Sigmoid colon (tissue), 7 donors: ENCODE measurements around the gene ZKSCAN8. TPM values are rescaled to one million over a fixed set of nuclear protein-coding genes. Genes with fewer than 3 reads are reported as not detected.
A peak's percentile ranks its signal among the peaks of the same experiment; 100 is the strongest.

Experiments
- DNase-seq: peaks from one replicate; pipeline ENCODE4 v3.0.0-alpha.2; 2019
- H3K27ac ChIP-seq, 4 donors: fragments of 200-600 bp; sonication (generic); one replicate each; pipeline ENCODE4 v1.5.1; 2016 to 2019; ENCODE audit warnings: mild to moderate bottlenecking in 1 of 4
- H3K27me3 ChIP-seq, 3 donors: fragments of 200-600 bp; sonication (generic); one replicate each; pipeline ENCODE4 v1.5.1; 2019; ENCODE audit warnings: mild to moderate bottlenecking in 1 of 3
- H3K36me3 ChIP-seq, 4 donors: fragments of 200-600 bp; sonication (generic); one replicate each; pipeline ENCODE4 v1.5.1; 2016 to 2019
- H3K4me1 ChIP-seq, 4 donors: fragments of 200-600 bp; sonication (generic); one replicate each; pipeline ENCODE4 v1.5.1; 2017 to 2019
- H3K4me3 ChIP-seq, 4 donors: fragments of 200-600 bp; sonication (generic); one replicate each; pipeline ENCODE4 v1.5.1; 2017 to 2019; ENCODE audit warnings: mild to moderate bottlenecking in 2 of 4, moderate library complexity in 1 of 4
- H3K9me3 ChIP-seq, 4 donors: fragments of 200-600 bp in 3 of 4; sonication (generic) in 3 of 4; one replicate each; pipeline versions ENCODE4 v1.5.1 to v1.6.1; 2013 to 2019
- CTCF ChIP-seq, 4 experiments: fragments of 450-650 bp in 3 of 4; fragments of 200-600 bp in 1 of 4; IDR thresholded peaks; one replicate each; pipeline ENCODE4 v1.5.1; 2016 to 2019; ENCODE audit warnings: antibody characterized with exemption in 4 of 4, mild to moderate bottlenecking in 3 of 4, moderate library complexity in 2 of 4
- EP300 ChIP-seq, 4 donors: sonication (generic); formaldehyde crosslinking; IDR thresholded peaks; one replicate each; pipeline ENCODE4 v1.6.1; 2017; ENCODE audit warnings: antibody characterized with exemption in 4 of 4
- POLR2A ChIP-seq, 2 donors: fragments of 450-650 bp; IDR thresholded peaks; one replicate each; pipeline ENCODE4 v1.6.1; 2016; ENCODE audit warnings: antibody characterized with exemption in 2 of 2, mild to moderate bottlenecking in 2 of 2, moderate library complexity in 2 of 2
- POLR2AphosphoS5 ChIP-seq, 4 donors: sonication (generic); formaldehyde crosslinking; IDR thresholded peaks; one replicate each; pipeline ENCODE4 v1.6.1; 2017; ENCODE audit warnings: antibody characterized with exemption in 4 of 4
- WGBS, 2 donors: extraction: QIAGEN DNeasy Blood & Tissue Kit; methylation state at CpG; one replicate each; pipeline ENCODE4 v1.1.7; 2013; 5-methylcytosine and 5-hydroxymethylcytosine counted together
- intact Hi-C: fragments of 100-400 bp; cut with DNase I; formaldehyde crosslinking; loops from one replicate; pipeline ENCODE4 v1.15.1; 2023
- polyA plus RNA-seq, 3 donors: library from polyadenylated mRNA; stranded (reverse); fragments of 200-250 nt; gene quantifications; one replicate each; pipeline ENCODE4 v1.2.3, GENCODE V29; 2013
- total RNA-seq, 4 donors: library from RNA; depleted of rRNA; stranded (reverse); fragments of >200 nt; gene quantifications; one replicate each; pipeline ENCODE4 v1.1.0, GENCODE V29; 2016
- donor health status: healthy with polysubstance abuse.
- donor health status: Bipolar disorder and iron deficiency.
- donor health status: healthy.

The ZKSCAN8 gene
- total and polyA plus RNA-seq, 7 donors = 1.6 to 24.9 (median 20.7) TPM

- Histone ChIP-seq H3K9me3 (no peaks in the 10 kb centered on the region), H3K27ac (peak overlapping the region; percentile 96 to 98 (median 96)), H3K4me1 (peaks cover 0 to 45% (median 26%) of the 10 kb centered on the region in 4 donors), H3K4me3 (peak overlapping the region; percentile 66 to 89 (median 73)), H3K36me3 (no peaks in the 10 kb centered on the region), H3K27me3 (no peaks in the 10 kb centered on the region)
- DNase-seq = no peak
- WGBS, 2 donors = 0 to 1% methylated on average over 6 of the region's 6 CpGs
- TF ChIP-seq CTCF (IDR thresholded peaks at IDR 0.05) (no peak), POLR2AphosphoS5 (IDR thresholded peaks at IDR 0.05) (no peak)
- intact Hi-C loops = loop anchor here (2.0 to 5.0 kb wide), 5 partner anchors 33 to 260 kb away; partner anchors contain the start of genes ZNF165, ZSCAN12 and ZSCAN26
Observed at GRCh38 chr6:28137505-28137981, 4.1 kb upstream of the ZKSCAN8 start.

GRCh38 chr6:28139860-28140543 is 1.7 kb upstream of the ZKSCAN8 start:
- intact Hi-C loops = loop anchor here (2.0 to 5.0 kb wide), 4 partner anchors 58 to 257 kb away; partner anchors contain the start of genes ZNF165, ZSCAN12 and ZSCAN26
- peaks cover 0 to 55% (median 39%) of the 10 kb centered on the region in 4 donors for H3K4me1 ChIP-seq
- no peak for DNase-seq
- TF ChIP-seq POLR2AphosphoS5 (IDR thresholded peaks at IDR 0.05) (no peak), CTCF (IDR thresholded peaks at IDR 0.05) (no peak), EP300 (IDR thresholded peaks at IDR 0.05) (no peak), POLR2A (IDR thresholded peaks at IDR 0.05) (no peak)
- WGBS, 2 donors = 75 to 78% methylated on average over 9 of the region's 9 CpGs
- no peaks in the 10 kb centered on the region for H3K9me3 ChIP-seq
- H3K36me3 ChIP-seq = peaks cover 0 to 2% (median under 1%) of the 10 kb centered on the region in 4 donors
- H3K27ac ChIP-seq = peak overlapping the region in 2 of 4 donors; percentile 7 to 84
- no peak overlapping the region for H3K4me3 ChIP-seq
- no peaks in the 10 kb centered on the region for H3K27me3 ChIP-seq

GRCh38 chr6:28140616-28141015 is 1.1 kb upstream of the ZKSCAN8 start:
- intact Hi-C loops = no loop called here
- no peak for DNase-seq
- H3K27me3 ChIP-seq = no peaks in the 10 kb centered on the region
- no peaks in the 10 kb centered on the region for H3K9me3 ChIP-seq
- H3K36me3 ChIP-seq = peaks cover 0 to 7% (median 2%) of the 10 kb centered on the region in 4 donors
- WGBS, 2 donors = 79 to 85% methylated on average over 5 of the region's 5 CpGs
- H3K4me3 ChIP-seq = no peak overlapping the region
- H3K4me1 ChIP-seq = peaks cover 0 to 55% (median 36%) of the 10 kb centered on the region in 4 donors
- H3K27ac ChIP-seq = peak overlapping the region in 3 of 4 donors; percentile 7 to 84 (median 83)
- TF ChIP-seq POLR2AphosphoS5 (IDR thresholded peaks at IDR 0.05) (no peak), EP300 (IDR thresholded peaks at IDR 0.05) (no peak), POLR2A (IDR thresholded peaks at IDR 0.05) (no peak), CTCF (IDR thresholded peaks at IDR 0.05) (no peak)

GRCh38 chr6:28142446-28142845 is 763 bp downstream of the ZKSCAN8 start:
- no peak for TF ChIP-seq EP300 (IDR thresholded peaks at IDR 0.05)
- no peak for TF ChIP-seq CTCF (IDR thresholded peaks at IDR 0.05)
- no peak for TF ChIP-seq POLR2A (IDR thresholded peaks at IDR 0.05)
- no peak for TF ChIP-seq POLR2AphosphoS5 (IDR thresholded peaks at IDR 0.05)
- Histone ChIP-seq H3K27me3 (no peaks in the 10 kb centered on the region), H3K4me1 (peaks cover 0 to 50% (median 28%) of the 10 kb centered on the region in 4 donors), H3K4me3 (peak overlapping the region; percentile 71 to 92 (median 81)), H3K9me3 (no peaks in the 10 kb centered on the region), H3K36me3 (peaks cover 0 to 9% (median 4%) of the 10 kb centered on the region in 4 donors), H3K27ac (peak overlapping the region; percentile 77 to 84 (median 82))
- no peak for DNase-seq
- 10 to 22% methylated on average over 4 of the region's 4 CpGs for WGBS, 2 donors
- intact Hi-C loops = no loop called here
